H1 (cell line): ENCODE measurements around the gene CDC42BPB. TPM values are rescaled to one million over a fixed set of nuclear protein-coding genes. Genes with fewer than 3 reads are reported as not detected.

Experiments
- RNF2 ChIP-seq: fragments of 200-900, 300-1000 bp; sonication (generic); IDR thresholded peaks from 2 replicates; pipeline ENCODE4 v1.7.1; 2016; ENCODE audit warnings: borderline replicate concordance, low read depth, mild to moderate bottlenecking, antibody characterized with exemption, low read length; ENCODE audit not compliant: poor library complexity, severe bottlenecking; ENCODE audit errors: missing control alignments
- ZNF274 ChIP-seq: IDR thresholded peaks from 2 replicates; pipeline ENCODE4 v1.7.0; 2012; ENCODE audit warnings: low read length, borderline replicate concordance; ENCODE audit errors: extremely low read depth
- polyA plus RNA-seq, 7 experiments: library from polyadenylated mRNA; depleted of rRNA in 3 of 7; stranded (reverse) in 5 of 7; unstranded in 2 of 7; fragments of >200 nt in 5 of 7; fragments of 200-250 nt in 2 of 7; gene quantifications; 1 replicate in 5 of 7; 2 replicates in 1 of 7; 4 replicates in 1 of 7; pipeline versions ENCODE4 v1.2.1 to v1.2.3, GENCODE V29; 2011 to 2013; ENCODE audit warnings: missing spikeins in 2 of 7, mixed read lengths in 2 of 7
- total RNA-seq: library from RNA; stranded (reverse); fragmentation: NEBNext Ultra II Directional; extraction: Animal tissue kit (Norgen Biotek cat#: 25700); gene quantifications from 2 replicates; pipeline ENCODE4 v1.2.1, GENCODE V29; 2021

Gene CDC42BPB
- total and polyA plus RNA-seq, 2 of the 8 experiments (the other 6 are each of a cell fraction or from before 2014, with no cell fraction given) = 51.2 to 88.2 TPM

DNA sequence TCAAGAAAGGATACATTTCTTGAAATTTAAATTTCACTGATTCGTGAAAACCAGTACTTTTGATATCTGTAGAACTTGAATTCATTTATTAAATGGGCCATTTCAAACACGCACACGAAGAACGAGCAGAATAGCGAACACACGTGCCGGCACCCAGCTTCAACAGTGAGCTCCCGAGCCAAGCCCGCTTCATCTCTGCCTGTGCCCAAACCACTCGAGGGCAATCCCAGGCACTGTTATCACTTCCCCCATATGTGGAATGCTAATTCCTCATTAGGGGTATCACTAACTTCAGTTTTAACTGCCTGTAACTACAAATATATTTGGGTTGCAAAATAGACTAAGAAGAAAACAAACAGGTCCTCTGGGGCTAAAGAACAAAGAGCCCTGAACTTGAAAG, 86.9 kb downstream of the CDC42BPB start (continued):
- no peak for TF ChIP-seq ZNF274
- no peak for TF ChIP-seq RNF2
- TF ChIP-seq, all 59 proteins: peak for 0
